ENCODE results near the gene ENSA.
"Not testable (repeated sequence)": the region's sequence is repeated elsewhere in the genome, so short reads cannot be mapped to it uniquely, and the experiment has no call there.

GRCh38 chr1:150580966-150581365 lies 48.4 kb downstream of the ENSA start:
- not testable (repeated sequence) for TF ChIP-seq CTCF (conservative IDR thresholded peaks at IDR 0.05; ENCODE audit: low read length); EZH2phosphoT487 (IDR thresholded peaks at IDR 0.05; ENCODE audit: borderline replicate concordance)

All from Loucy (cell line).